Measurements from ENCODE around the gene GCSAM.
"Not testable (repeated sequence)": the region's sequence is repeated elsewhere in the genome, so short reads cannot be mapped to it uniquely, and the experiment has no call there.

Gene GCSAM

GRCh38 chr3:112072387-112073060, 60.5 kb downstream of the GCSAM start:
- not testable (repeated sequence) for DNase-seq (ENCODE audit: low spot score)

Data from iPS-NIHi11 (cell line).